GM23338 (cell line): ENCODE data around the gene SYNE1. TPM values are rescaled to one million over a fixed set of nuclear protein-coding genes. Genes with fewer than 3 reads are reported as not detected.

Experiments
- ATAC-seq: fragments of 200-7000 bp; cut with Tn5 transposase; 3 replicates; pipeline ENCODE4 v1.9.1; 2020
- DNase-seq: peaks from one replicate; pipeline ENCODE4 v3.0.0-alpha.2; 2015; ENCODE audit warnings: low spot score
- H2AFZ ChIP-seq: fragments of 200-600 bp; sonication (generic); 2 replicates; pipeline ENCODE4 v1.8.0; 2016; ENCODE audit warnings: antibody characterized with exemption, mild to moderate bottlenecking, moderate library complexity
- H3F3A ChIP-seq: fragments of 200-600 bp; sonication (generic); replicated peaks from 2 replicates; pipeline ENCODE4 v1.8.0; 2017; ENCODE audit warnings: antibody characterized with exemption, mixed run types, low read depth
- H3K27ac ChIP-seq: fragments of 200-600 bp; sonication (generic); 2 replicates; pipeline ENCODE4 v1.6.1; 2016; ENCODE audit warnings: low read depth
- H3K27me3 ChIP-seq: fragments of 200-600 bp; sonication (generic); 2 replicates; pipeline ENCODE4 v1.8.0; 2016; ENCODE audit warnings: mild to moderate bottlenecking, mixed run types, moderate library complexity; ENCODE audit not compliant: insufficient read depth
- H3K36me3 ChIP-seq: fragments of 200-600 bp; sonication (generic); 2 replicates; pipeline ENCODE4 v1.8.0; 2016; ENCODE audit warnings: mild to moderate bottlenecking; ENCODE audit not compliant: insufficient read depth
- H3K4me1 ChIP-seq: fragments of 200-600 bp; sonication (generic); 2 replicates; pipeline ENCODE4 v1.8.0; 2016; ENCODE audit warnings: mild to moderate bottlenecking, moderate library complexity; ENCODE audit not compliant: insufficient read depth
- H3K4me2 ChIP-seq: fragments of 200-600 bp; sonication (generic); 2 replicates; pipeline ENCODE4 v1.7.1; 2017; ENCODE audit warnings: mixed run types
- H3K4me3 ChIP-seq: fragments of 200-600 bp; sonication (generic); 2 replicates; pipeline ENCODE4 v1.6.1; 2016; ENCODE audit warnings: mixed run types
- H3K79me2 ChIP-seq: fragments of 200-600 bp; sonication (generic); replicated peaks from 2 replicates; pipeline ENCODE4 v1.8.0; 2017; ENCODE audit warnings: mild to moderate bottlenecking; ENCODE audit not compliant: insufficient read depth
- H3K9me2 ChIP-seq: fragments of 200-600 bp; sonication (generic); 2 replicates; pipeline ENCODE4 v1.8.0; 2017; ENCODE audit not compliant: insufficient read depth
- H4K20me1 ChIP-seq: fragments of 200-600 bp; sonication (generic); replicated peaks from 2 replicates; pipeline ENCODE4 v1.8.0; 2017; ENCODE audit warnings: mild to moderate bottlenecking; ENCODE audit not compliant: insufficient read depth
- H3K27ac Mint-ChIP-seq: 2 replicates; pipeline ENCODE4 v1.8.0; 2020; ENCODE audit warnings: inconsistent platforms, mild to moderate bottlenecking, moderate library complexity, mixed read lengths
- H3K27me3 Mint-ChIP-seq: 3 replicates; pipeline ENCODE4 v1.8.0; 2022; ENCODE audit warnings: low read depth, mild to moderate bottlenecking, moderate library complexity, mixed read lengths, inconsistent platforms; ENCODE audit not compliant: insufficient read depth, poor library complexity
- H3K36me3 Mint-ChIP-seq: 3 replicates; pipeline ENCODE4 v1.8.0; 2021; ENCODE audit warnings: low read depth, mild to moderate bottlenecking, inconsistent platforms, moderate library complexity, mixed read lengths
- H3K4me1 Mint-ChIP-seq: 3 replicates; pipeline ENCODE4 v1.8.0; 2020; ENCODE audit warnings: mild to moderate bottlenecking, inconsistent platforms, mixed read lengths
- H3K4me3 Mint-ChIP-seq: 3 replicates; pipeline ENCODE4 v1.8.0; 2021; ENCODE audit warnings: moderate library complexity, mild to moderate bottlenecking, inconsistent platforms, mixed read lengths
- H3K9me3 Mint-ChIP-seq: 3 replicates; pipeline ENCODE4 v1.8.0; 2020; ENCODE audit warnings: moderate library complexity, mild to moderate bottlenecking, inconsistent platforms, mixed read lengths
- CTCF ChIP-seq, 2 experiments: fragments of 200-600 bp in 1 of 2; sonication (generic) in 1 of 2; conservative IDR thresholded peaks; 2 replicates each; pipeline versions ENCODE4 v1.5.1 to v1.6.1; 2016 to 2017; ENCODE audit warnings: antibody characterized with exemption in 2 of 2, low read depth in 2 of 2, mild to moderate bottlenecking in 2 of 2, moderate library complexity in 1 of 2
- EZH2 ChIP-seq: fragments of 200-600 bp; sonication (generic); IDR thresholded peaks from one replicate; pipeline ENCODE4 v1.8.0; 2017; ENCODE audit warnings: antibody characterized with exemption, mild to moderate bottlenecking, low read depth; ENCODE audit not compliant: unreplicated experiment
- EZH2phosphoT487 ChIP-seq: fragments of 200-600 bp; sonication (generic); IDR thresholded peaks from one replicate; pipeline ENCODE4 v1.8.1; 2018; ENCODE audit warnings: antibody characterized with exemption; ENCODE audit not compliant: unreplicated experiment
- JUNB ChIP-seq: IDR thresholded peaks from one replicate; pipeline ENCODE4 v1.6.1; 2016; ENCODE audit warnings: antibody characterized with exemption; ENCODE audit not compliant: unreplicated experiment
- NANOG ChIP-seq: IDR thresholded peaks from 2 replicates; pipeline ENCODE4 v1.6.1; 2016; ENCODE audit warnings: antibody characterized with exemption, borderline replicate concordance
- POLR2AphosphoS5 ChIP-seq: IDR thresholded peaks from 2 replicates; pipeline ENCODE4 v1.6.1; 2016; ENCODE audit warnings: antibody characterized with exemption, low read depth
- REST ChIP-seq: IDR thresholded peaks from one replicate; pipeline ENCODE4 v1.6.1; 2018; ENCODE audit warnings: antibody characterized with exemption; ENCODE audit not compliant: unreplicated experiment
- STAT1 ChIP-seq: IDR thresholded peaks from one replicate; pipeline ENCODE4 v1.6.1; 2016; ENCODE audit warnings: antibody characterized with exemption; ENCODE audit not compliant: unreplicated experiment
- ZNF114 ChIP-seq: fragments of 250-450 bp; sonication (Bioruptor Pico); IDR thresholded peaks from 2 replicates; pipeline ENCODE4 v1.5.0; 2020; ENCODE audit warnings: mild to moderate bottlenecking, moderate library complexity
- ZNF331 ChIP-seq: fragments of 250-450 bp; sonication (Bioruptor Pico); IDR thresholded peaks from 2 replicates; pipeline ENCODE4 v1.5.0; 2020; ENCODE audit warnings: low read depth, mild to moderate bottlenecking, moderate library complexity
- polyA plus RNA-seq: library from polyadenylated mRNA; unstranded; fragments of >200 nt; fragmentation: Nextera tagmentation; extraction: Ambion mirVana; gene quantifications from 2 replicates; pipeline ENCODE4 v1.2.1, GENCODE V29; 2016
- total RNA-seq: library from RNA; depleted of rRNA; stranded (reverse); fragments of >200 nt; shearing (Covaris generic); gene quantifications from 2 replicates; pipeline ENCODE4 v1.2.3, GENCODE V29; 2014
- TF ChIP-seq, protein P1 (sequence below): fragments of 250-450 bp; sonication (Bioruptor Pico); IDR thresholded peaks from 2 replicates; pipeline ENCODE4 v1.5.0; 2020; ENCODE audit warnings: mild to moderate bottlenecking, moderate library complexity

SYNE1 gene
- total and polyA plus RNA-seq, 2 experiments from 2014 or later: 3.9 to 13.6 TPM

GRCh38 chr6:152364866-152365265, 272.3 kb downstream of the SYNE1 start:
- no peaks in the 10 kb centered on the region for H3K36me3 Mint-ChIP-seq
- Histone ChIP-seq H3K79me2 (no peaks in the 10 kb centered on the region), H2AFZ (no peak overlapping the region), H3K27me3 (no peaks in the 10 kb centered on the region), H3K4me3 (no peak overlapping the region), H3K4me1 (no peaks in the 10 kb centered on the region; the same call in 1 of the 2 replicates), H3K36me3 (no peaks in the 10 kb centered on the region), H3K4me2 (no peak overlapping the region), H3F3A (no peaks in the 10 kb centered on the region), H4K20me1 (no peaks in the 10 kb centered on the region), H3K9me2 (no peaks in the 10 kb centered on the region), H3K27ac (no peak overlapping the region)
- TF ChIP-seq JUNB: no peak
- no peaks in the 10 kb centered on the region for H3K9me3 Mint-ChIP-seq
- DNase-seq (no peak), ATAC-seq (no peak; the same call in 2 of the 3 replicates)
- no peak overlapping the region for H3K4me3 Mint-ChIP-seq
- H3K4me1 Mint-ChIP-seq: peaks cover 7% of the 10 kb centered on the region; the same call in 2 of the 3 replicates
- H3K27me3 Mint-ChIP-seq: peaks cover 4% of the 10 kb centered on the region
- H3K27ac Mint-ChIP-seq: no peak overlapping the region

- no peak overlapping the region for H3K4me3 Mint-ChIP-seq
- no peaks in the 10 kb centered on the region for H3K36me3 Mint-ChIP-seq
- Histone ChIP-seq H3K27me3 (no peaks in the 10 kb centered on the region), H3K36me3 (no peaks in the 10 kb centered on the region), H4K20me1 (no peaks in the 10 kb centered on the region), H3K4me3 (no peak overlapping the region), H2AFZ (peak overlapping the region; percentile 90), H3K27ac (no peak overlapping the region), H3K4me1 (no peaks in the 10 kb centered on the region; the same call in 1 of the 2 replicates), H3K4me2 (no peak overlapping the region), H3K79me2 (no peaks in the 10 kb centered on the region), H3F3A (no peaks in the 10 kb centered on the region), H3K9me2 (no peaks in the 10 kb centered on the region)
- peaks cover 3% of the 10 kb centered on the region; the same call in 2 of the 3 replicates for H3K4me1 Mint-ChIP-seq
- DNase-seq (no peak), ATAC-seq (no peak)
- peaks cover 4% of the 10 kb centered on the region for H3K27me3 Mint-ChIP-seq
- no peaks in the 10 kb centered on the region for H3K9me3 Mint-ChIP-seq
- H3K27ac Mint-ChIP-seq: no peak overlapping the region
- TF ChIP-seq EZH2 (no peak), ZNF114 (CRISPR knock-in tag) (no peak), ZNF331 (CRISPR knock-in tag) (no peak), POLR2AphosphoS5 (no peak), EZH2phosphoT487 (no peak), NANOG (no peak), CTCF (conservative IDR thresholded peaks at IDR 0.05; ENCODE audit: low read depth in 2 of 2) (no peak), STAT1 (no peak), REST (no peak)
- TF ChIP-seq, protein P1, sequence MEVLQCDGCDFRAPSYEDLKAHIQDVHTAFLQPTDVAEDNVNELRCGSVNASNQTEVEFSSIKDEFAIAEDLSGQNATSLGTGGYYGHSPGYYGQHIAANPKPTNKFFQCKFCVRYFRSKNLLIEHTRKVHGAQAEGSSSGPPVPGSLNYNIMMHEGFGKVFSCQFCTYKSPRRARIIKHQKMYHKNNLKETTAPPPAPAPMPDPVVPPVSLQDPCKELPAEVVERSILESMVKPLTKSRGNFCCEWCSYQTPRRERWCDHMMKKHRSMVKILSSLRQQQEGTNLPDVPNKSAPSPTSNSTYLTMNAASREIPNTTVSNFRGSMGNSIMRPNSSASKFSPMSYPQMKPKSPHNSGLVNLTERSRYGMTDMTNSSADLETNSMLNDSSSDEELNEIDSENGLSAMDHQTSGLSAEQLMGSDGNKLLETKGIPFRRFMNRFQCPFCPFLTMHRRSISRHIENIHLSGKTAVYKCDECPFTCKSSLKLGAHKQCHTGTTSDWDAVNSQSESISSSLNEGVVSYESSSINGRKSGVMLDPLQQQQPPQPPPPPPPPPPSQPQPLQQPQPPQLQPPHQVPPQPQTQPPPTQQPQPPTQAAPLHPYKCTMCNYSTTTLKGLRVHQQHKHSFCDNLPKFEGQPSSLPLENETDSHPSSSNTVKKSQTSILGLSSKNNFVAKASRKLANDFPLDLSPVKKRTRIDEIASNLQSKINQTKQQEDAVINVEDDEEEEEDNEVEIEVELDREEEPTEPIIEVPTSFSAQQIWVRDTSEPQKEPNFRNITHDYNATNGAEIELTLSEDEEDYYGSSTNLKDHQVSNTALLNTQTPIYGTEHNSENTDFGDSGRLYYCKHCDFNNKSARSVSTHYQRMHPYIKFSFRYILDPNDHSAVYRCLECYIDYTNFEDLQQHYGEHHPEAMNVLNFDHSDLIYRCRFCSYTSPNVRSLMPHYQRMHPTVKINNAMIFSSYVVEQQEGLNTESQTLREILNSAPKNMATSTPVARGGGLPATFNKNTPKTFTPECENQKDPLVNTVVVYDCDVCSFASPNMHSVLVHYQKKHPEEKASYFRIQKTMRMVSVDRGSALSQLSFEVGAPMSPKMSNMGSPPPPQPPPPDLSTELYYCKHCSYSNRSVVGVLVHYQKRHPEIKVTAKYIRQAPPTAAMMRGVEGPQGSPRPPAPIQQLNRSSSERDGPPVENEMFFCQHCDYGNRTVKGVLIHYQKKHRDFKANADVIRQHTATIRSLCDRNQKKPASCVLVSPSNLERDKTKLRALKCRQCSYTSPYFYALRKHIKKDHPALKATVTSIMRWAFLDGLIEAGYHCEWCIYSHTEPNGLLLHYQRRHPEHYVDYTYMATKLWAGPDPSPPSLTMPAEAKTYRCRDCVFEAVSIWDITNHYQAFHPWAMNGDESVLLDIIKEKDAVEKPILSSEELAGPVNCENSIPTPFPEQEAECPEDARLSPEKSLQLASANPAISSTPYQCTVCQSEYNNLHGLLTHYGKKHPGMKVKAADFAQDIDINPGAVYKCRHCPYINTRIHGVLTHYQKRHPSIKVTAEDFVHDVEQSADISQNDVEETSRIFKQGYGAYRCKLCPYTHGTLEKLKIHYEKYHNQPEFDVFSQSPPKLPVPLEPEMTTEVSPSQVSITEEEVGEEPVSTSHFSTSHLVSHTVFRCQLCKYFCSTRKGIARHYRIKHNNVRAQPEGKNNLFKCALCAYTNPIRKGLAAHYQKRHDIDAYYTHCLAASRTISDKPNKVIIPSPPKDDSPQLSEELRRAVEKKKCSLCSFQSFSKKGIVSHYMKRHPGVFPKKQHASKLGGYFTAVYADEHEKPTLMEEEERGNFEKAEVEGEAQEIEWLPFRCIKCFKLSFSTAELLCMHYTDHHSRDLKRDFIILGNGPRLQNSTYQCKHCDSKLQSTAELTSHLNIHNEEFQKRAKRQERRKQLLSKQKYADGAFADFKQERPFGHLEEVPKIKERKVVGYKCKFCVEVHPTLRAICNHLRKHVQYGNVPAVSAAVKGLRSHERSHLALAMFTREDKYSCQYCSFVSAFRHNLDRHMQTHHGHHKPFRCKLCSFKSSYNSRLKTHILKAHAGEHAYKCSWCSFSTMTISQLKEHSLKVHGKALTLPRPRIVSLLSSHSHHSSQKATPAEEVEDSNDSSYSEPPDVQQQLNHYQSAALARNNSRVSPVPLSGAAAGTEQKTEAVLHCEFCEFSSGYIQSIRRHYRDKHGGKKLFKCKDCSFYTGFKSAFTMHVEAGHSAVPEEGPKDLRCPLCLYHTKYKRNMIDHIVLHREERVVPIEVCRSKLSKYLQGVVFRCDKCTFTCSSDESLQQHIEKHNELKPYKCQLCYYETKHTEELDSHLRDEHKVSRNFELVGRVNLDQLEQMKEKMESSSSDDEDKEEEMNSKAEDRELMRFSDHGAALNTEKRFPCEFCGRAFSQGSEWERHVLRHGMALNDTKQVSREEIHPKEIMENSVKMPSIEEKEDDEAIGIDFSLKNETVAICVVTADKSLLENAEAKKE: no peak
These were observed 277.1 kb downstream of the SYNE1 start for GRCh38 chr6:152360034-152360433.
